BLaER1 treated with 17β-estradiol and CSF1 and Interleukin-3, amounts not matched to agents 10 nM and 100 nM (cell line): Measurements from ENCODE around the gene MEX3C.

Source experiments
- H3K27ac ChIP-seq, 11 experiments: shearing (Covaris generic); formaldehyde crosslinking; 2 replicates each; pipeline ENCODE4 v1.8.1; 2022
- H3K27me3 ChIP-seq, 11 experiments: shearing (Covaris generic); formaldehyde crosslinking; 2 replicates each; pipeline ENCODE4 v1.8.1; 2022
- H3K36me3 ChIP-seq, 11 experiments: shearing (Covaris generic); formaldehyde crosslinking; 2 replicates each; pipeline ENCODE4 v1.8.1; 2022
- H3K4me1 ChIP-seq, 10 experiments: shearing (Covaris generic); formaldehyde crosslinking; 2 replicates each; pipeline ENCODE4 v1.8.1; 2022
- H3K4me2 ChIP-seq, 11 experiments: shearing (Covaris generic); formaldehyde crosslinking; 2 replicates each; pipeline ENCODE4 v1.8.1; 2022
- H3K4me3 ChIP-seq, 10 experiments: shearing (Covaris generic); formaldehyde crosslinking; 2 replicates each; pipeline ENCODE4 v1.8.1; 2022
- H3K9ac ChIP-seq, 11 experiments: shearing (Covaris generic); formaldehyde crosslinking; 2 replicates each; pipeline ENCODE4 v1.8.1; 2022
- H3K9me3 ChIP-seq, 11 experiments: shearing (Covaris generic); formaldehyde crosslinking; replicated peaks in 1 of 11; 2 replicates each; pipeline ENCODE4 v1.8.1; 2022
- H4K20me1 ChIP-seq, 11 experiments: shearing (Covaris generic); formaldehyde crosslinking; 2 replicates each; pipeline ENCODE4 v1.8.1; 2022
- Cebpa-rat ChIP-seq, 11 experiments: shearing (Covaris generic); IDR thresholded peaks; 2 replicates each; pipeline ENCODE4 v1.8.1; 2022

MEX3C gene

DNA sequence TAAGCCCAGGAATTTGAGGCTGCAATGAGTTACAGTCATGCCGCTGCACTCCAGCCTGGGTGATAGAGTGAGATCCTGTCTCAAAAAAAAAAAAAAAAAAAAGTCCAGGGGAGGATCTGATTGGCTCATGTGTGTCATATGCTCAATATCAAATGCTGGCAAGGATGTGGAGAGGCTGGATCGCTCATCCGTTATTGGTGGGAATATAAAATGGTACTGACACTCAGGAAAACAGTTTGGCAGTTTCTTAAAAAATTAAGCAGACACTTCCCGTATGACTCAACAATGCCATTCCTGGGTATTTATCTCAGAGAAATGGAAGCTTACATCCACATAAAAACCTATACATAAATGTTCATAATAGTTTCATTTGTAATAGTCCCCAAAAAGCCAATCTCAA, 68.9 kb downstream of the MEX3C start:
- Histone ChIP-seq H3K9ac (no peak overlapping the region), H4K20me1 (no peaks in the 10 kb centered on the region), H3K9me3 (peaks cover 0 to 7% (median 0%) of the 10 kb centered on the region in 11 experiments; a peak in 4 of 22 replicates), H3K27ac (no peak overlapping the region), H3K4me2 (no peak overlapping the region), H3K4me1 (0 out of 20 replicates have a peak, but pooled peaks cover 0 to 7% (median 0%) of the 10 kb centered on the region in 10 experiments), H3K36me3 (no peaks in the 10 kb centered on the region), H3K27me3 (no peaks in the 10 kb centered on the region), H3K4me3 (no peak overlapping the region)
- TF ChIP-seq Cebpa-rat (IDR thresholded peaks at IDR 0.05), result no peak

GRCh38 chr18:51127664-51128063, 69.8 kb downstream of the MEX3C start:
- H3K27ac ChIP-seq, result no peak overlapping the region

DNA sequence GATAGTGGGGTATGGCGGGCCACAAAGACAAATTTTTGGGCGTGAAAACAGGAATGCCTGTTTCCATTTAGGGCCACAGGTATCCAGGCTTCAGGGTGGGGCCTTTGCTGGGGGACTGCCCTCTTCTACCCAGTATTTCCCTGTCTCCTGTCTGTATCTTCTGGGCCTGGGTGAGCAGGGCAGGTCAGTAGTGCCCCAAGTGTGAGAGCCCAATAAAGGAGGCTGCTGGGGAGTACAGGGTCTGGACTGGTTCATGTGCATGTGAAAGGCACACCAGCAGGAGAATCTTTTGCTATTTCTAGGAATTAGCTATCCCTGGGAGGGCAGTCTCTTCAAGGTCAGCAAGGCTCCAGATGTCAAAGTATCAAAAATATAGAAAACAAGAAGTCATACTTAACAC, 71.5 kb downstream of the MEX3C start:
- TF ChIP-seq Cebpa-rat (IDR thresholded peaks at IDR 0.05), result no peak
- 0 out of 20 replicates have a peak, but pooled peaks cover 0 to 7% (median 0%) of the 10 kb centered on the region in 10 experiments for H3K4me1 ChIP-seq
- no peak overlapping the region for H3K27ac ChIP-seq
- no peaks in the 10 kb centered on the region for H3K27me3 ChIP-seq
- H3K9ac ChIP-seq, result no peak overlapping the region
- no peak overlapping the region for H3K4me3 ChIP-seq
- no peak overlapping the region for H3K4me2 ChIP-seq
- no peaks in the 10 kb centered on the region for H4K20me1 ChIP-seq
- peaks cover 13 to 30% (median 21%) of the 10 kb centered on the region in 11 experiments; a peak in 21 of 22 replicates for H3K9me3 ChIP-seq
- no peaks in the 10 kb centered on the region for H3K36me3 ChIP-seq

More at GRCh38 chr18:51127664-51128063, 69.8 kb downstream of the MEX3C start:
- Histone ChIP-seq H3K4me2 (no peak overlapping the region), H3K36me3 (no peaks in the 10 kb centered on the region), H3K4me3 (no peak overlapping the region), H3K9me3 (peaks cover 0 to 13% (median 5%) of the 10 kb centered on the region in 11 experiments; a peak in 15 of 22 replicates), H3K9ac (no peak overlapping the region), H3K27me3 (no peaks in the 10 kb centered on the region), H3K4me1 (0 out of 20 replicates have a peak, but pooled peaks cover 0 to 7% (median 0%) of the 10 kb centered on the region in 10 experiments), H4K20me1 (no peaks in the 10 kb centered on the region)
- no peak for TF ChIP-seq Cebpa-rat (IDR thresholded peaks at IDR 0.05)
